Breast epithelium (tissue), 3 donors: ENCODE measurements around the gene LTF.

ENCODE experiments used
- CTCF ChIP-seq, 3 donors: fragments of 450-650 bp; IDR thresholded peaks; one replicate each; pipeline ENCODE4 v1.5.1; 2016 to 2017; ENCODE audit warnings: antibody characterized with exemption in 3 of 3, mild to moderate bottlenecking in 3 of 3, moderate library complexity in 3 of 3
- POLR2A ChIP-seq: fragments of 450-650 bp; IDR thresholded peaks from one replicate; pipeline ENCODE4 v1.6.1; 2016; ENCODE audit warnings: antibody characterized with exemption, mild to moderate bottlenecking, moderate library complexity
- POLR2AphosphoS5 ChIP-seq, 3 donors: sonication (generic); formaldehyde crosslinking; IDR thresholded peaks; one replicate each; pipeline ENCODE4 v1.6.1; 2017; ENCODE audit warnings: antibody characterized with exemption in 3 of 3

DNA sequence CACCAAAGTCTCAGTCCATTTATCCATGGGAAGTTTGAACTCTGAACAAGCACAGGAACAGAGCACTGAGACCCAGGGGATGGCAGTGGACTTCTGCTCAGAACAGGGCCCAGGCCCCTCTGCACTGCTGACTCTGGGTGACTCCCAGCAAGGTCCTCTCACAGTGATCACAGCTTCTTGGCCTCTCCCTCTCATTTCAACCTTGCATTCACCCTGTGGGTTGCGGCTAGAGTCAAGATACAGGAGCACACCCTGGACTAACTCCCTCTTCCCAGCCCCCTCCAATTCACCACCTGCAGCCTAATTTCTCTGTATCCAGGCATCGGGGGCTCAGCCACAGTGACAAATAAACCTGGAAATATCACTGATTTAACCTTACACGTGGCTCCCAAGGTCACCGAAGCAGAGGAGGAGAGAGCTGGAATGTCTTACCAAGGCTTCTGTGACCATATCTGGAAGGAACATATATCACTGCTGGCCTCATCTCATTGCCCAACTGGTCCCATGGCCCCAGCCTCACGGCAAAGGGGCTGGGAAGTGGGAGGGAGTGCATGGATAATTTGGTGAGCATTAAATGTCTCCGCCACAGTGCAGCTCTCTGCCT, 34.3 kb upstream of the LTF start:
- TF ChIP-seq CTCF (IDR thresholded peaks at IDR 0.05) (no peak), POLR2AphosphoS5 (IDR thresholded peaks at IDR 0.05) (no peak), POLR2A (no peak)
